WI38 (cell line): ENCODE data around the gene AGMO.

ENCODE experiments used
- H3K4me3 ChIP-seq: 2 replicates; pipeline ENCODE4 v1.5.1; 2011; ENCODE audit warnings: low read depth, mild to moderate bottlenecking, control low read depth, low read length
- CTCF ChIP-seq: IDR thresholded peaks from 2 replicates; pipeline ENCODE4 v1.5.1; 2012; ENCODE audit warnings: low read depth, mild to moderate bottlenecking, control low read depth, low read length

Gene AGMO

DNA sequence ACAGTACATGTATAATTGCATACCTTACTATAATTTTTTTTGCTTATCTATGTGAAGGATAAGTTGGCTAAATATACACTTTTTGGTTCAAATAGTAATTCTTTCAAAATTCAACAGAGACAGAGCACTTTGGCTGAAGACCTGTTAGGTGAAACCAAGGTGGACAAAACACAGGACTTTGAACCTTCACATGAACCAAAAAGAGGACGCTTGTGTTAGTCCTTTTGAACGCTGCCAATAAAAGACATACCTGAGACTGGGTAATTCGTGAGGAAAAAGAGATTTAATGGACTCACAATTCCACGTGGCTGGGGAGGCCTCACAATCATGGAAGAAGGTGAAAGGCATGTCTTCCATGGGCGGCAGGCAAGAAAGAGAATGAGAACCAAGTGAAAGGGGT, 4.7 kb upstream of the AGMO start:
- H3K4me3 ChIP-seq = no peak overlapping the region
- TF ChIP-seq CTCF = no peak

GRCh38 chr7:15560968-15561367, 847 bp downstream of the AGMO start:
- no peak for TF ChIP-seq CTCF

DNA sequence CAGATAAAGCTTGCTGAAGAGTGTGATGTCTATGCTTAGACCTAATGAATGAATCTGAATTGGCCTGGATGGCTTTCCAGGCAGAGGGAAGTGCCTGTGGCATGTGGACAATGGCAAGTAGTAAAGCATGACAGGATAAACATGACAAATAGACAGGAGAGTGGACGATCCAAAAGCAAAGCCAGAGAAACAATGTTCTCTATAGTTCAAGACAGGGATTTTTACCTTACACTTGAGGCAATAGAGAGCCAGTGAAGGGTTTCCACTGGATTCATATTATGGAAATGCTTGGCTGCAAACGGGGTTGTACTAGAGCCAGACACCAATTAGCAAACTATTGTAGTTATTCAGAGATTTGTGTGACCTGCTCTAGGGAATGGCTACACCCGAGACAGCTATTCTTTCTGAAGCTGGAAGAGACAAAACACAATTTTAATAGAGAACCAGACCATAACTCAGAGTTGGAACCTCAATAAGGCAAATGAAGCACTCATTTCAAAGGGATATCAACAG, 2.3 kb downstream of the AGMO start:
- H3K4me3 ChIP-seq = no peak overlapping the region
- TF ChIP-seq CTCF = no peak

More at GRCh38 chr7:15560968-15561367, 847 bp downstream of the AGMO start:
- H3K4me3 ChIP-seq = no peak overlapping the region

- H3K4me3 ChIP-seq = no peak overlapping the region
- no peak for TF ChIP-seq CTCF
Measured at GRCh38 chr7:15558756-15559155, 3.1 kb downstream of the AGMO start.

GRCh38 chr7:15557686-15558085, 4.1 kb downstream of the AGMO start:
- no peak for TF ChIP-seq CTCF
- H3K4me3 ChIP-seq = no peak overlapping the region

DNA sequence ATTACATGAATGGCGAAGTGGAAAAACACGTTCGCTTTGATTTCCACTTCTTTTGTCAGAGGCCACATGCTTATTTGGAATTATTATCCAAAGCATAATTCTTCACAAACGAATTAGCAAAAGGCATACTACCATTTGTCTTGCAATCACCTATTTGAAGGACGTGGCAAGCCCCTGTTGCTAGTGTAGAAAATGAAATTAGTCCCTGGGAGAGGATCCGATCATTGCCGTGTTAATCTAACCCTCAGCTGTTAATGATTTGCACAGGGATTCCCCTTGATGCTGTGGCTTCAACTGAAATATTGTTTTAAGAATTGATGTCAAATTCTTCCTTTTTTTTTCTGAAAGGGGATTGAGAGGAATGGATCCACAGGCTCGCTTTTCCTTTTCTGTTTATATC, 4.6 kb downstream of the AGMO start:
- no peak for TF ChIP-seq CTCF
- H3K4me3 ChIP-seq = no peak overlapping the region

- no peak for TF ChIP-seq CTCF
- no peak overlapping the region for H3K4me3 ChIP-seq
Measured at GRCh38 chr7:15556339-15557105, 5.3 kb downstream of the AGMO start.
